HuH-7.5 (cell line): Measurements from ENCODE around the gene ALMS1.
A peak's percentile ranks its signal among the peaks of the same experiment; 100 is the strongest.
"Not testable (repeated sequence)": the region's sequence is repeated elsewhere in the genome, so short reads cannot be mapped to it uniquely, and the experiment has no call there.

Experiments used
- DNase-seq: peaks from one replicate; pipeline ENCODE4 v3.0.0; 2011; ENCODE audit warnings: low spot score

Gene ALMS1

GRCh38 chr2:73614997-73615396 lies 229.4 kb downstream of the ALMS1 start:
- DNase-seq = no peak

GRCh38 chr2:73619925-73620324 lies 234.3 kb downstream of the ALMS1 start:
- not testable (repeated sequence) for DNase-seq

GRCh38 chr2:73624036-73624435 lies 238.4 kb downstream of the ALMS1 start:
- not testable (repeated sequence) for DNase-seq

- not testable (repeated sequence) for DNase-seq
Observed at GRCh38 chr2:73624625-73625024, 239.0 kb downstream of the ALMS1 start.

- DNase-seq = not testable (repeated sequence)
Observed at GRCh38 chr2:73626237-73626636, 240.6 kb downstream of the ALMS1 start.

- DNase-seq = not testable (repeated sequence)
Observed at GRCh38 chr2:73628493-73628892, 242.9 kb downstream of the ALMS1 start.

- peak; percentile 38 for DNase-seq
Observed at GRCh38 chr2:73630662-73631266, 245.1 kb downstream of the ALMS1 start.

- DNase-seq = not testable (repeated sequence)
Observed at GRCh38 chr2:73636977-73637376, 251.3 kb downstream of the ALMS1 start.

- DNase-seq = no peak
Observed at GRCh38 chr2:73638429-73638828, 252.8 kb downstream of the ALMS1 start.

GRCh38 chr2:73640511-73640911 lies 254.9 kb downstream of the ALMS1 start:
- no peak for DNase-seq

- no peak for DNase-seq
Observed at GRCh38 chr2:73640946-73641766, 255.5 kb downstream of the ALMS1 start.

- DNase-seq = no peak
Observed at GRCh38 chr2:73641767-73642062, 256.1 kb downstream of the ALMS1 start.

- peak; percentile 53 for DNase-seq
Observed at GRCh38 chr2:73642338-73643018, 256.8 kb downstream of the ALMS1 start, which contains the start of gene NAT8. Gene NAT8, minus strand, starts transcription at chr2:73642422. Its CDS starts 794 bp downstream, at chr2:73641628.

GRCh38 chr2:73647690-73648089 lies 262.1 kb downstream of the ALMS1 start:
- DNase-seq = not testable (repeated sequence)

GRCh38 chr2:73651591-73652230 lies 266.1 kb downstream of the ALMS1 start:
- DNase-seq = no peak

GRCh38 chr2:73652348-73652747 lies 266.7 kb downstream of the ALMS1 start:
- no peak for DNase-seq

- DNase-seq = no peak
Observed at GRCh38 chr2:73654175-73654574, 268.5 kb downstream of the ALMS1 start.
